ENCODE results near the gene HTT. TPM values are rescaled to one million over a fixed set of nuclear protein-coding genes. Genes with fewer than 3 reads are reported as not detected.

HTT gene
- total RNA-seq, 1 experiment from 2014 or later, result 18.4 TPM

- no peak for DNase-seq
- Histone ChIP-seq H4K20me1 (ENCODE audit: low read length) (no peaks in the 10 kb centered on the region), H3K27ac (ENCODE audit: low read length) (no peak overlapping the region), H3K9me2 (replicated peaks; ENCODE audit: low read length) (no peaks in the 10 kb centered on the region), H3K4me1 (ENCODE audit: insufficient read depth, low read length) (no peaks in the 10 kb centered on the region), H3K9ac (ENCODE audit: low read length) (no peak overlapping the region), H3K27me3 (ENCODE audit: low read length) (no peaks in the 10 kb centered on the region), H3F3A (ENCODE audit: low read length, unreplicated experiment) (no peaks in the 10 kb centered on the region), H2AFZ (ENCODE audit: low read length) (no peak overlapping the region), H3K36me3 (ENCODE audit: low read depth, low read length) (peaks cover 11% of the 10 kb centered on the region), H3K4me3 (ENCODE audit: low read length) (no peak overlapping the region), H3K4me2 (ENCODE audit: low read length) (no peak overlapping the region), H3K79me2 (ENCODE audit: low read length) (no peaks in the 10 kb centered on the region), H3K9me3 (ENCODE audit: low read length) (no peaks in the 10 kb centered on the region)
- CTCF ChIA-PET, result no interaction called here
- intact Hi-C loops (cut with micrococcal nuclease), result no loop called here
- no peak for ATAC-seq
- BruUV-seq (replicated peaks), result no TSS peak
- POLR2A ChIA-PET (ENCODE audit: unreplicated experiment), result no interaction called here
- no peak for TF ChIP-seq CTCF (conservative IDR thresholded peaks at IDR 0.05; ENCODE audit: low read depth, low read length)
- no peak for TF ChIP-seq EZH2 (IDR thresholded peaks at IDR 0.05; ENCODE audit: low read length, unreplicated experiment)
- no peak for TF ChIP-seq EZH2phosphoT487 (IDR thresholded peaks at IDR 0.05; ENCODE audit: borderline replicate concordance, low read length)
Observed at GRCh38 chr4:3231471-3231870, 157.0 kb downstream of the HTT start.

- H3K79me2 ChIP-seq (ENCODE audit: low read length), result no peaks in the 10 kb centered on the region
- H3K27me3 ChIP-seq (ENCODE audit: low read length), result no peaks in the 10 kb centered on the region
- TF ChIP-seq EZH2 (IDR thresholded peaks at IDR 0.05; ENCODE audit: low read length, unreplicated experiment), result no peak
- TF ChIP-seq EZH2phosphoT487 (IDR thresholded peaks at IDR 0.05; ENCODE audit: borderline replicate concordance, low read length), result no peak
- no peak for TF ChIP-seq CTCF (conservative IDR thresholded peaks at IDR 0.05; ENCODE audit: low read depth, low read length)
- CTCF ChIA-PET, result no interaction called here
- no peak overlapping the region for H3K27ac ChIP-seq (ENCODE audit: low read length)
- H3K9me3 ChIP-seq (ENCODE audit: low read length), result no peaks in the 10 kb centered on the region
- H3K4me2 ChIP-seq (ENCODE audit: low read length), result no peak overlapping the region
- intact Hi-C loops (cut with micrococcal nuclease), result no loop called here
- BruUV-seq (replicated peaks), result no TSS peak
- DNase-seq, result no peak
- no peaks in the 10 kb centered on the region for H3K9me2 ChIP-seq (replicated peaks; ENCODE audit: low read length)
- no peaks in the 10 kb centered on the region for H3K4me1 ChIP-seq (ENCODE audit: insufficient read depth, low read length)
- peaks cover 11% of the 10 kb centered on the region for H3K36me3 ChIP-seq (ENCODE audit: low read depth, low read length)
- no peak overlapping the region for H3K9ac ChIP-seq (ENCODE audit: low read length)
- H4K20me1 ChIP-seq (ENCODE audit: low read length), result no peaks in the 10 kb centered on the region
- H2AFZ ChIP-seq (ENCODE audit: low read length), result no peak overlapping the region
- no peak for ATAC-seq
- no peak overlapping the region for H3K4me3 ChIP-seq (ENCODE audit: low read length)
- no peaks in the 10 kb centered on the region for H3F3A ChIP-seq (ENCODE audit: low read length, unreplicated experiment)
- POLR2A ChIA-PET (ENCODE audit: unreplicated experiment), result no interaction called here
Observed at GRCh38 chr4:3232001-3232400, 157.5 kb downstream of the HTT start.

GRCh38 chr4:3232871-3233271 is 158.4 kb downstream of the HTT start:
- intact Hi-C loops (cut with micrococcal nuclease), result no loop called here
- no peak overlapping the region for H3K9ac ChIP-seq (ENCODE audit: low read length)
- no peak overlapping the region for H3K4me2 ChIP-seq (ENCODE audit: low read length)
- no peaks in the 10 kb centered on the region for H3K4me1 ChIP-seq (ENCODE audit: insufficient read depth, low read length)
- no peaks in the 10 kb centered on the region for H3K9me2 ChIP-seq (replicated peaks; ENCODE audit: low read length)
- no peak for ATAC-seq
- H3K79me2 ChIP-seq (ENCODE audit: low read length), result no peaks in the 10 kb centered on the region
- CTCF ChIA-PET, result no interaction called here
- no peak overlapping the region for H3K27ac ChIP-seq (ENCODE audit: low read length)
- TF ChIP-seq EZH2phosphoT487 (IDR thresholded peaks at IDR 0.05; ENCODE audit: borderline replicate concordance, low read length) (no peak), CTCF (conservative IDR thresholded peaks at IDR 0.05; ENCODE audit: low read depth, low read length) (no peak), EZH2 (IDR thresholded peaks at IDR 0.05; ENCODE audit: low read length, unreplicated experiment) (no peak)
- no peaks in the 10 kb centered on the region for H4K20me1 ChIP-seq (ENCODE audit: low read length)
- no peak overlapping the region for H2AFZ ChIP-seq (ENCODE audit: low read length)
- POLR2A ChIA-PET (ENCODE audit: unreplicated experiment), result no interaction called here
- no TSS peak for BruUV-seq (replicated peaks)
- no peak for DNase-seq
- no peaks in the 10 kb centered on the region for H3K27me3 ChIP-seq (ENCODE audit: low read length)
- no peaks in the 10 kb centered on the region for H3K9me3 ChIP-seq (ENCODE audit: low read length)
- no peak overlapping the region for H3K4me3 ChIP-seq (ENCODE audit: low read length)
- H3F3A ChIP-seq (ENCODE audit: low read length, unreplicated experiment), result no peaks in the 10 kb centered on the region
- peaks cover 11% of the 10 kb centered on the region for H3K36me3 ChIP-seq (ENCODE audit: low read depth, low read length)
